ENCODE results near the gene PUDP.

- TF ChIP-seq POLR2A (IDR thresholded peaks at IDR 0.05) (no peak), CTCF (IDR thresholded peaks at IDR 0.05) (no peak), EP300 (IDR thresholded peaks at IDR 0.05) (no peak), POLR2AphosphoS5 (IDR thresholded peaks at IDR 0.05) (no peak)
These were observed 36.9 kb upstream of the PUDP start for GRCh38 chrX:7184816-7185215.
